ENCODE results near the gene KCNH3. TPM values are rescaled to one million over a fixed set of nuclear protein-coding genes. Genes with fewer than 3 reads are reported as not detected.

KCNH3 gene
- total RNA-seq, 1 donor from 2014 or later = not detected

- Histone ChIP-seq H3F3A (ENCODE audit: low read depth) (peaks cover 22% of the 10 kb centered on the region), H3K79me2 (ENCODE audit: low read depth) (no peaks in the 10 kb centered on the region), H3K36me3 (no peaks in the 10 kb centered on the region), H2AFZ (replicated peaks) (no peak overlapping the region), H3K9ac (no peak overlapping the region), H3K27ac (no peak overlapping the region), H3K4me2 (no peak overlapping the region), H3K9me3 (ENCODE audit: low read depth) (no peaks in the 10 kb centered on the region), H3K27me3 (peaks cover 100% of the 10 kb centered on the region), H4K20me1 (ENCODE audit: low read depth) (peaks cover 22% of the 10 kb centered on the region), H3K4me1 (peaks cover 13% of the 10 kb centered on the region), H3K4me3 (no peak overlapping the region)
- Mint-ChIP-seq H3K27ac (no peak overlapping the region), H3K4me3 (no peak overlapping the region), H3K36me3 (peaks cover 2% of the 10 kb centered on the region), H3K27me3 (ENCODE audit: insufficient read depth, low read depth) (peaks cover 64% of the 10 kb centered on the region), H3K9me3 (peaks cover 2% of the 10 kb centered on the region), H3K4me1 (peaks cover 39% of the 10 kb centered on the region)
- TF ChIP-seq EZH2 (IDR thresholded peaks at IDR 0.05) (no peak), EZH2phosphoT487 (IDR thresholded peaks at IDR 0.05) (no peak), CTCF (IDR thresholded peaks at IDR 0.05) (no peak)
- DNase-seq (ENCODE audit: low spot score) = no peak
Observed at GRCh38 chr12:49541140-49541861, 2.5 kb downstream of the KCNH3 start.

GRCh38 chr12:49541911-49542505 is 3.2 kb downstream of the KCNH3 start:
- Histone ChIP-seq H3K27ac (no peak overlapping the region), H3K9ac (no peak overlapping the region), H3K9me3 (ENCODE audit: low read depth) (no peaks in the 10 kb centered on the region), H3K4me1 (peaks cover 13% of the 10 kb centered on the region), H3K36me3 (no peaks in the 10 kb centered on the region), H3K79me2 (ENCODE audit: low read depth) (no peaks in the 10 kb centered on the region), H3K4me3 (no peak overlapping the region), H3K27me3 (peaks cover 100% of the 10 kb centered on the region), H3K4me2 (no peak overlapping the region), H3F3A (ENCODE audit: low read depth) (peaks cover 22% of the 10 kb centered on the region), H2AFZ (replicated peaks) (no peak overlapping the region), H4K20me1 (ENCODE audit: low read depth) (peaks cover 22% of the 10 kb centered on the region)
- H3K27me3 Mint-ChIP-seq (ENCODE audit: insufficient read depth, low read depth) = peaks cover 57% of the 10 kb centered on the region
- peak overlapping the region; percentile 19 for H3K27ac Mint-ChIP-seq
- H3K9me3 Mint-ChIP-seq = peaks cover 2% of the 10 kb centered on the region
- peak overlapping the region; percentile 25 for H3K4me3 Mint-ChIP-seq
- TF ChIP-seq EZH2 (IDR thresholded peaks at IDR 0.05) (no peak), CTCF (IDR thresholded peaks at IDR 0.05) (no peak), EZH2phosphoT487 (IDR thresholded peaks at IDR 0.05) (no peak)
- DNase-seq (ENCODE audit: low spot score) = no peak
- peaks cover 2% of the 10 kb centered on the region for H3K36me3 Mint-ChIP-seq
- peaks cover 35% of the 10 kb centered on the region for H3K4me1 Mint-ChIP-seq

GRCh38 chr12:49542592-49543160 is 3.8 kb downstream of the KCNH3 start:
- H3K36me3 ChIP-seq = no peaks in the 10 kb centered on the region
- H3K4me2 ChIP-seq = no peak overlapping the region
- no peak overlapping the region for H3K4me3 ChIP-seq
- no peaks in the 10 kb centered on the region for H3K9me3 ChIP-seq (ENCODE audit: low read depth)
- H3K79me2 ChIP-seq (ENCODE audit: low read depth) = no peaks in the 10 kb centered on the region
- H3K27ac ChIP-seq = no peak overlapping the region
- H2AFZ ChIP-seq (replicated peaks) = no peak overlapping the region
- Mint-ChIP-seq H3K4me3 (no peak overlapping the region), H3K27me3 (ENCODE audit: insufficient read depth, low read depth) (peaks cover 53% of the 10 kb centered on the region), H3K9me3 (peaks cover 2% of the 10 kb centered on the region), H3K27ac (no peak overlapping the region), H3K36me3 (peaks cover 2% of the 10 kb centered on the region), H3K4me1 (peaks cover 30% of the 10 kb centered on the region)
- H4K20me1 ChIP-seq (ENCODE audit: low read depth) = peaks cover 22% of the 10 kb centered on the region
- TF ChIP-seq EZH2phosphoT487 (IDR thresholded peaks at IDR 0.05) (no peak), EZH2 (IDR thresholded peaks at IDR 0.05) (no peak), CTCF (IDR thresholded peaks at IDR 0.05) (no peak)
- peaks cover 18% of the 10 kb centered on the region for H3F3A ChIP-seq (ENCODE audit: low read depth)
- H3K27me3 ChIP-seq = peaks cover 100% of the 10 kb centered on the region
- H3K4me1 ChIP-seq = peaks cover 7% of the 10 kb centered on the region
- DNase-seq (ENCODE audit: low spot score) = no peak
- H3K9ac ChIP-seq = no peak overlapping the region

Data from neural progenitor cell (in vitro differentiated cells).